DOHH2 (cell line): ENCODE data around the gene CEACAM21.

ENCODE experiments used
- H3F3A ChIP-seq: fragments of 200-600 bp; sonication (generic), shearing (Covaris generic); 2 replicates; pipeline ENCODE4 v1.6.0; 2016; ENCODE audit warnings: antibody characterized with exemption, mild to moderate bottlenecking; ENCODE audit not compliant: control insufficient read depth, insufficient read depth
- H3K27ac ChIP-seq: fragments of 200-600 bp; sonication (generic); 2 replicates; pipeline ENCODE4 v1.5.1; 2014; ENCODE audit warnings: low read depth, mild to moderate bottlenecking, low read length, moderate library complexity
- H3K27me3 ChIP-seq: fragments of 200-600 bp; sonication (generic); 2 replicates; pipeline ENCODE4 v1.6.1; 2014; ENCODE audit warnings: mild to moderate bottlenecking, low read length, mixed read lengths; ENCODE audit not compliant: control insufficient read depth
- H3K36me3 ChIP-seq: fragments of 200-600 bp; sonication (generic); 2 replicates; pipeline ENCODE4 v1.6.1; 2014; ENCODE audit warnings: mild to moderate bottlenecking, low read length, moderate library complexity, mixed read lengths; ENCODE audit not compliant: control insufficient read depth
- H3K4me1 ChIP-seq: fragments of 200-600 bp; sonication (generic); 2 replicates; pipeline ENCODE4 v1.6.1; 2014; ENCODE audit warnings: mild to moderate bottlenecking, low read length, mixed read lengths; ENCODE audit not compliant: control insufficient read depth
- H3K4me2 ChIP-seq: fragments of 200-600 bp; sonication (generic); 2 replicates; pipeline ENCODE4 v1.6.0; 2014; ENCODE audit warnings: mild to moderate bottlenecking, low read length, moderate library complexity
- H3K4me3 ChIP-seq: fragments of 200-600 bp; sonication (generic); 2 replicates; pipeline ENCODE4 v1.5.1; 2014; ENCODE audit warnings: mild to moderate bottlenecking, low read length, mixed read lengths
- H3K79me2 ChIP-seq: fragments of 200-600 bp; sonication (generic); 2 replicates; pipeline ENCODE4 v1.6.1; 2014; ENCODE audit warnings: mild to moderate bottlenecking, low read length, mixed read lengths; ENCODE audit not compliant: control insufficient read depth
- H3K9me2 ChIP-seq: fragments of 200-600 bp; sonication (generic); replicated peaks from 2 replicates; pipeline ENCODE4 v1.6.1; 2014; ENCODE audit warnings: mild to moderate bottlenecking, low read length, mixed read lengths; ENCODE audit not compliant: control insufficient read depth
- H3K9me3 ChIP-seq: fragments of 200-600 bp; sonication (generic); 2 replicates; pipeline ENCODE4 v1.6.1; 2014; ENCODE audit warnings: antibody characterized with exemption, low read length, mixed read lengths; ENCODE audit not compliant: control insufficient read depth, insufficient read depth
- H4K20me1 ChIP-seq: fragments of 200-600 bp; sonication (generic); 2 replicates; pipeline ENCODE4 v1.6.0; 2014; ENCODE audit warnings: low read depth, mild to moderate bottlenecking, antibody characterized with exemption, low read length, moderate library complexity; ENCODE audit not compliant: control insufficient read depth, insufficient read depth
- CTCF ChIP-seq: fragments of 200-600 bp; sonication (generic); IDR thresholded peaks from one replicate; pipeline ENCODE4 v1.5.1; 2014; ENCODE audit warnings: antibody characterized with exemption, mild to moderate bottlenecking, low read depth, low read length; ENCODE audit not compliant: poor library complexity, severe bottlenecking
- EZH2phosphoT487 ChIP-seq: fragments of 200-600 bp; sonication (generic); IDR thresholded peaks from 2 replicates; pipeline ENCODE4 v1.6.1; 2017; ENCODE audit warnings: borderline replicate concordance, mild to moderate bottlenecking, antibody characterized with exemption, low read length, moderate library complexity, mixed read lengths

The CEACAM21 gene

DNA sequence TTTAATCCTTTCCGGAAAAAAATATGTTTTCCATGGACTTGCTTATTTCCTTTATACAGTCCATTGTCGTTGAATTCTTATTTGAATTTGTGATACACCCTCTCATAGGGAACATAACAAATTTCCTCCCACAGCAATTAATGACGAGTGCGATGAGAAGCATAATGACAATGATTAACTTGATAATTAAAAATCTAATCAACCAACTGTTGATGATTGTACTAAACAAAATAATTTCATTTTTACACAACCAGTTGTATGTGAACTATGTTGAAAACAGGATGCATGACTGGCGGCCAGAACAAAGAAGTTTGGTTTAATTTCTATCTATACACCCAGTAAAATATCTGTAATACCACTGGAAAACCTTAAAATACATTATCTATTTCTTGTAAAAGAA is 26.1 kb upstream of the CEACAM21 start:
- Histone ChIP-seq H3K36me3 (peaks cover 37% of the 10 kb centered on the region), H3F3A (peaks cover 37% of the 10 kb centered on the region), H4K20me1 (no peaks in the 10 kb centered on the region), H3K79me2 (peaks cover 33% of the 10 kb centered on the region), H3K4me1 (peaks cover 84% of the 10 kb centered on the region), H3K27ac (peak overlapping the region; percentile 98), H3K4me2 (peak overlapping the region; percentile 97), H3K27me3 (no peaks in the 10 kb centered on the region), H3K4me3 (peak overlapping the region; percentile 79), H3K9me2 (no peaks in the 10 kb centered on the region), H3K9me3 (peaks cover 4% of the 10 kb centered on the region; the same call in 1 of the 2 replicates)
- TF ChIP-seq EZH2phosphoT487 = no peak
- TF ChIP-seq CTCF = no peak

GRCh38 chr19:41551212-41551610 is 24.8 kb upstream of the CEACAM21 start:
- Histone ChIP-seq H3K79me2 (peaks cover 33% of the 10 kb centered on the region), H3K9me3 (peaks cover 4% of the 10 kb centered on the region; the same call in 1 of the 2 replicates), H3K4me1 (peaks cover 83% of the 10 kb centered on the region), H3K4me3 (peak overlapping the region; percentile 79), H3K27ac (peak overlapping the region; percentile 98), H4K20me1 (no peaks in the 10 kb centered on the region), H3F3A (peaks cover 42% of the 10 kb centered on the region), H3K9me2 (no peaks in the 10 kb centered on the region), H3K36me3 (peaks cover 50% of the 10 kb centered on the region), H3K4me2 (peak overlapping the region; percentile 97), H3K27me3 (no peaks in the 10 kb centered on the region)
- TF ChIP-seq CTCF (no peak), EZH2phosphoT487 (no peak)

DNA sequence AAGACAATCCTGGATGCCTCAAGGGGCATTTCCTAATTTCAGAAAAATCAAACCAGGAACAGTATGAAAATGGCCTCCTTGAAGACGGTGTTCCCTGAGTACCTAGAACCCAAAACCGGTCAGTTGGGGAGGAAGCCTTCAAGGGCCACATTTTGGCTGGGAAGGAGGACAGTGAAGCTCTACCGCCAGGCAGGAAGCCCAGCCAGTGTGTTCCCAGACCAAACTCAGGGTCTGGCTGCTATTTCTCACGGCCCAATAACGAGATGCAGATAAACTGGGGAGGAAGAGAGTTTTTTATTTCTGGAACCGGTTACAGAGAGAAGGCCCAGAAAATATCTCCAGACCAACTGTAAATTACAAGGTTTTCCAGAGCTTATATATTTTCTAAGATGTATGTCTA is 24.3 kb upstream of the CEACAM21 start:
- peaks cover 33% of the 10 kb centered on the region for H3K79me2 ChIP-seq
- peak overlapping the region; percentile 98 for H3K27ac ChIP-seq
- no peaks in the 10 kb centered on the region for H4K20me1 ChIP-seq
- H3K36me3 ChIP-seq = peaks cover 53% of the 10 kb centered on the region
- peaks cover 4% of the 10 kb centered on the region; the same call in 1 of the 2 replicates for H3K9me3 ChIP-seq
- peaks cover 42% of the 10 kb centered on the region for H3F3A ChIP-seq
- TF ChIP-seq EZH2phosphoT487 (no peak), CTCF (no peak)
- H3K27me3 ChIP-seq = no peaks in the 10 kb centered on the region
- H3K4me3 ChIP-seq = peak overlapping the region; percentile 79
- H3K4me1 ChIP-seq = peaks cover 78% of the 10 kb centered on the region
- peak overlapping the region; percentile 97 for H3K4me2 ChIP-seq
- no peaks in the 10 kb centered on the region for H3K9me2 ChIP-seq

- H3K4me1 ChIP-seq = peaks cover 70% of the 10 kb centered on the region
- H3K4me3 ChIP-seq = peak overlapping the region; percentile 79
- no peaks in the 10 kb centered on the region for H3K27me3 ChIP-seq
- H3K36me3 ChIP-seq = peaks cover 53% of the 10 kb centered on the region
- no peaks in the 10 kb centered on the region for H4K20me1 ChIP-seq
- H3K9me2 ChIP-seq = no peaks in the 10 kb centered on the region
- no peak for TF ChIP-seq CTCF
- TF ChIP-seq EZH2phosphoT487 = no peak
- H3K79me2 ChIP-seq = peaks cover 33% of the 10 kb centered on the region
- H3K9me3 ChIP-seq = peaks cover 4% of the 10 kb centered on the region; the same call in 1 of the 2 replicates
- H3F3A ChIP-seq = peaks cover 42% of the 10 kb centered on the region
- peak overlapping the region; percentile 98 for H3K27ac ChIP-seq
- peak overlapping the region; percentile 97 for H3K4me2 ChIP-seq
Measured at GRCh38 chr19:41552558-41552957, 23.4 kb upstream of the CEACAM21 start.
